WERI-Rb-1 (cell line): ENCODE results near the gene CHURC1.

Experiments used
- DNase-seq: peaks from one replicate; pipeline ENCODE4 v3.0.0-alpha.2; 2020
- H3K27ac ChIP-seq: fragments of 250-450 bp; sonication (Bioruptor Pico); 2 replicates; pipeline ENCODE4 v1.5.1; 2020; ENCODE audit warnings: mild to moderate bottlenecking, moderate library complexity
- H3K27me3 ChIP-seq: fragments of 250-450 bp; sonication (Bioruptor Pico); 2 replicates; pipeline ENCODE4 v1.5.1; 2021; ENCODE audit warnings: mild to moderate bottlenecking, low read depth, moderate library complexity; ENCODE audit not compliant: insufficient read depth, severe bottlenecking
- H3K36me3 ChIP-seq: fragments of 250-450 bp; sonication (Bioruptor Pico); 2 replicates; pipeline ENCODE4 v1.5.1; 2020; ENCODE audit warnings: mild to moderate bottlenecking, moderate library complexity
- H3K4me3 ChIP-seq: 2 replicates; pipeline ENCODE4 v1.5.1; 2011; ENCODE audit warnings: low read depth, mild to moderate bottlenecking, control low read depth, low read length
- H3K9me3 ChIP-seq: fragments of 250-450 bp; sonication (Bioruptor Pico); 2 replicates; pipeline ENCODE4 v1.5.1; 2021; ENCODE audit warnings: mild to moderate bottlenecking, moderate library complexity; ENCODE audit not compliant: severe bottlenecking
- CTCF ChIP-seq: IDR thresholded peaks from 2 replicates; pipeline ENCODE4 v1.5.1; 2011; ENCODE audit warnings: low read depth, mild to moderate bottlenecking, control low read depth, inconsistent platforms, low read length

Gene CHURC1

GRCh38 chr14:64974563-64974962 lies 60.3 kb downstream of the CHURC1 start:
- no peak overlapping the region for H3K27ac ChIP-seq
- H3K36me3 ChIP-seq = no peaks in the 10 kb centered on the region
- no peaks in the 10 kb centered on the region for H3K9me3 ChIP-seq
- DNase-seq = no peak
- H3K4me3 ChIP-seq = no peak overlapping the region
- H3K27me3 ChIP-seq = no peaks in the 10 kb centered on the region
- no peak for TF ChIP-seq CTCF

GRCh38 chr14:64979336-64980074 lies 65.2 kb downstream of the CHURC1 start:
- H3K36me3 ChIP-seq = no peaks in the 10 kb centered on the region
- no peak for DNase-seq
- no peak for TF ChIP-seq CTCF

GRCh38 chr14:64983439-64984310 lies 69.4 kb downstream of the CHURC1 start:
- H3K9me3 ChIP-seq = no peaks in the 10 kb centered on the region
- no peak overlapping the region for H3K27ac ChIP-seq
- no peak for DNase-seq
- peak; percentile 52 for TF ChIP-seq CTCF
- H3K36me3 ChIP-seq = peaks cover 2% of the 10 kb centered on the region; the same call in 1 of the 2 replicates
- H3K27me3 ChIP-seq = no peaks in the 10 kb centered on the region
- H3K4me3 ChIP-seq = no peak overlapping the region

More at GRCh38 chr14:64979336-64980074, 65.2 kb downstream of the CHURC1 start:
- no peak overlapping the region for H3K27ac ChIP-seq
- no peaks in the 10 kb centered on the region for H3K27me3 ChIP-seq
- H3K9me3 ChIP-seq = no peaks in the 10 kb centered on the region
- no peak overlapping the region for H3K4me3 ChIP-seq
